SK-N-DZ (cell line): ENCODE measurements around the gene IBTK.
A peak's percentile ranks its signal among the peaks of the same experiment; 100 is the strongest.
"Not testable (repeated sequence)": the region's sequence is repeated elsewhere in the genome, so short reads cannot be mapped to it uniquely, and the experiment has no call there.

Source experiments
- DNase-seq: peaks from one replicate; pipeline ENCODE4 v3.0.0-alpha.2; 2015; ENCODE audit warnings: low spot score

Gene IBTK

GRCh38 chr6:82248273-82248735 is 760 bp upstream of the IBTK start:
- DNase-seq = no peak

DNA sequence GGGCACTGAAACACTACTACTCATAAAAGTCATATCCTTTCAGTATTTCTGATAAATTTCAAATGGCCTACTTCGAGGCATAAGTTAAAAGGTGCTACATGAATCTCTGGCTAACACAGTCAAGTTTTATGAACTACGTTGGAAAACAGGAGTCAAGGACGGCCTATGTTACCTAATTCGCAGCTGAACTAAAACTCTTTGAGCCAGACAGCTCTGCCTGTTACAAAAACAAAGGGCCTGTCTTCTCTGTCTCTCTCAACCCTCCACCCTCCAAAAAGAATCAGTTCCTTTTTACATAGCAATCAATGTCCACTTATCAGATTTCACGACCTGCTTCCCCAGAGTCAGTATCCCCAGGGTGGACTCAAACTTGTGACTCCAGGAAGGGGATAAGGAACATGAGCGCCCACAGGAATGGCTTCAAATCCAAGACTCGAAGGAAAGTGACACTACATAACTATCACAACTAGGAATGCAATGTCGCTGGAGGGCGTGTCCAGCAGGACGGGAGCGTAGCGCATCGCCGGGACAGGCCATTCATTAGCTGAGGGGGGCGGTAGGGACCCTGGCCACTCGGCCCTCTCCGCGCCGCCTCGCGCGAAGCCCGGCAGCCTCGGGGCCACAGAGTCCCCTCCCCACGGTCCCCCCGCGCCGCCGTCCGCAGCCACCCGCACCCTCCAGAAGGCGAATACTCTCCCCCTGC is 591 bp downstream of the IBTK start:
- DNase-seq = peak; percentile 74

- no peak for DNase-seq
Observed at GRCh38 chr6:82246370-82246769, 1.2 kb downstream of the IBTK start.

DNA sequence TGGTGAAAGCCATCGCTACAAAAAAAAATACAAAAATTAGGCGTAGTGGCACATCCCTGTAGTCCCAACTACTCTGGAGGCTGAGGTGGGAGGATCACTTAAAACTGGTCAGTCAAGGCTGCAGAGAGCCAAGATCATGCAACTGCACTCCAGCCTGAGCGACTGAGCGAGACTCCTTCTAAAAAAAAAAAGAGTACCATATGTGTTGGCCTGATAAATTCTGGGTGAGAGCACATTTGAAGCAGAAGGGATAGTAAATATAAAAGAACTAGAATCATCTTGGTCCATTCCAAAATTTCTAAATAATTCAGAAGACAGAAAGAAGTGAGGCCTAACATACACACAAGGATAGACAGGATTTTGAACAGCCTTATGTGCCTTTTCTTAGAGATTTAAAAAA is 2.2 kb downstream of the IBTK start:
- DNase-seq = no peak

DNA sequence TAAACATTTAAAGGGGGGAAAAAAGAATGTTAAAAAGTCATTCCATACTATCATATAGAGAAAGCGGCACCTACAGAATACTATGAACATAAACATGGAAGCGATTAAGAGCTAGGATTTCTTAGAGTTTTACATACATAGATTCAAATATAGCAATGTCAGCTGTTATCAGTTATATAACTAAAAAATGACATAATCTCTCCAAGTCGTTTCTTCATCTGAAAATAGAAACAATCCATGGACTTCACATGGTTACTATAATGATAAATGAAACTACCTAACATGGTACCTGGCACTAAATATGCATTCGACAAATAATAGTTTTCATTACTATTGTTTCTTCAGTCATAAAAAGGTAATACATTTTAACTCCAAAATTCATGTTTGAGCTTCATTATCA is 3.7 kb downstream of the IBTK start:
- DNase-seq = no peak

DNA sequence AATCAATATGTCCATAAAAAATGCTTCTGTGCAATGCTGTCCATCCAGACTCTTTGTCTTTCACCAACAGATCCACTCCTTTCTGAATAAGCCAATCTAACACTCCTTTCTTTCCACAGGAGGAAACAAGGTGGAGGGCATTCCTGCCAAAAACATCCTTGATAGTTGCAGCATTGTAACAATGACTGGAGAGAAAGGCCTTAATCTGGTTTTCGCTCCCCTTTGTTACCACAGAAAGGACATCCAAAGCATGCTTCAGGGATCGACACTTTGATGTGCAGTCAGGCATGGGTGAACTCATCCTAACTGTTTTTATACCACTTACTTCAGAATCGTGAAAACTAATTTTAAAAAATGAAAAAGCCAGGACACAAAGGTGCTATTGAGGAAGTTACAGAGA is 7.4 kb downstream of the IBTK start:
- DNase-seq = no peak

DNA sequence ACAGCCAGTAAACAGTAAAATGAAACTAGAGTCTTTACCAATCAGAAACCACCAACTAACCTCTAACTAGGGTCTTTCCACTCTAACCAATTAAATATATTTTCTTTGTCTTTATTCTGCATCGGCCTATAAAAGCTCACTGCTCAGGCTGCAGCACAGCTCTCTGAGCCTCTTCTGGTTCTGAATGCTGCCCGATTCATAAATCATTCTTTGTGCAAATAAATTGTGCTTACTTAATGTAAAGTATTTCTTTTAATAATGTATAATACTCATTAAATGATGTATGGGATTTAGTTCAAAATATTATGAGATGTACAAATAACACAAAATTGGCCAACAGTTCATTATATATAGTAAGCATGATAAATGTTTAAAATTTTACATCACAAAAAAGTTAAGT is 7.9 kb downstream of the IBTK start:
- no peak for DNase-seq

GRCh38 chr6:82237013-82237412 is 10.5 kb downstream of the IBTK start:
- DNase-seq = no peak

GRCh38 chr6:82227770-82228169 is 19.8 kb downstream of the IBTK start:
- no peak for DNase-seq

GRCh38 chr6:82220167-82220566 is 27.4 kb downstream of the IBTK start:
- DNase-seq = no peak

DNA sequence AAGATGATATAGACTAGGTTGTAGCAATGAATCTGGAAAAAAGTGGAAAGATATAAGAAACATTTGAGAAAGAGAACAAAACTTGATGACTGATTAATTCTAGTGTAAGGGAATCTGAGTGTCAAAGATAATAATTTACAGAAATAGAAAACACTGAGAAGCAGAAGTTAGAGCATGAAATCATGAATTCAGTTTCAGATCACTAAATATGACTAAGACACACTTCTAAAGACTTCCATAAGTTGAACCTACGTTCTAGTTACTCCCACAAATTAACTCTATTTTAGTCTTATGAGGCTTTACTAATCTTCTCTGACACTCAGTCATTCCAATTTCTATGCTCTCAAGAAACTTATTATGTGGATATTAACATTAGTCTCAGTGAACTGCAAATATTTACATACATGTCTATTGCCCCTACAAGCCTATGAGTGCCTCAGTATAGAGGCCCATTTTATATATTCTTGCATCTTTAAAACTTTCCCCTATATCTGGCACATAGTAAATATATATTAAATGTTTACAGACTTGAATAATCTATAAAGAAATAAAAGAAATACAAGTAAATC is 30.4 kb downstream of the IBTK start:
- DNase-seq = no peak

GRCh38 chr6:82216549-82216948 is 31.0 kb downstream of the IBTK start:
- no peak for DNase-seq

GRCh38 chr6:82211326-82211725 is 36.2 kb downstream of the IBTK start:
- no peak for DNase-seq

DNA sequence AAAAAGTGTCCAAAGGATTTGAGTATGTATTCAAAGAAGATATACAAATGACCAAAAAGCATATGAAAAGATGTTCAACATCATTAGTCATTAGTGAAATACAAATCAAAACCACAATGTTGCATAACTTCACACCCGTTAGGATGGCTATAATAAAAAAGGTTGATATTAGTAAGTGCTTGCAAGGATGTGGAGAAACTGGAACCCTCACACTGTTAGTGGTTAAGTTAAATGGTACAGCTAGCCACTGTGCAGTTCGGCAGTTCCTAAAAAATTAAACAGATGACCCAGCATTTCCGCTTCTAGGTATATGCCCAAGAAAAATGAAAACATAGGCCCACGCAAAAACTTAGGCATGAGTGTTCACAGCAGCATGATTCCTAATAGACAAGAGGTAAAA is 38.6 kb downstream of the IBTK start:
- no peak for DNase-seq

DNA sequence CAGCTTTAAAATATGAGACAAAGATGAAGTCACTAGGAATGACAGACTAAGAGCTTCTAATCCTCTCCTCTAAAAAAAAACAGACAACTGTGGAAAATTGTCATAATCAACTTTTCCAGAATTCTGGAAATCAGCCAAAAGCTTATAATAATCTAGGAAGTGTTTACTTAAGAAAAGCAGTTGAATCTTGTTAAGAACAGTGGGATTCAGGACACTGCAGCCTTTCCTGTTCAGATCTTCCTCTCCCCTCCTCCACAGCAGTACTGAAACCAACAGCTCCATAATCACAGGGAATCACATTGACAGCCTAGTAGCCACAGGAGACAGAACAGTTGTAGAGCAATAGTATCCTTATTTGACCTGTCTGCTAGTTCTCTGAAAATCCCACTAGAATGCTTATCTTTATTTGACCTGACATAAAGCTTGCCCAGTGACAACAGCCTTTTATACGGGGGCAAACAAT is 41.6 kb downstream of the IBTK start:
- DNase-seq = peak; percentile 59

DNA sequence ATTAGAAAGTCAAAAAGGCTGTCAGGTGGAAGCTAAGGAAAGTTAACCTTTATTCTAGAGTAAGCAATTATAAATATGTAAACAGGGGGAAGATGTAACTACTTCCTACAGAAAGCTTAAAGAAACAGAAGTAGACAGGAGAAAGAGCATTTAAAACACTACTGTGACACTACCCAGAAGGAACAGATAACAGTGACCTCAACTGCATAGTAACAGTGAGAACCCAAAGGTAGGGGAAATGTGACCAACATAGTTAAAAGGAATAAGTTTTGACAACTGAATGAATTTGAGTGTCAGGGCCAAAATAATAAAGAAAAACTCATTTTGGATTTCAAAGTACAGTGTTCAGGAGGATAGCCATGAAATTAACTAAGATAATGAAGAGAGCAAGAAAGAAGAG is 43.5 kb downstream of the IBTK start:
- DNase-seq = no peak

- no peak for DNase-seq
Observed at GRCh38 chr6:82197784-82198183, 49.8 kb downstream of the IBTK start.

- DNase-seq = not testable (repeated sequence)
Observed at GRCh38 chr6:82197245-82197644, 50.3 kb downstream of the IBTK start.

GRCh38 chr6:82196161-82196560 is 51.4 kb downstream of the IBTK start:
- no peak for DNase-seq

DNA sequence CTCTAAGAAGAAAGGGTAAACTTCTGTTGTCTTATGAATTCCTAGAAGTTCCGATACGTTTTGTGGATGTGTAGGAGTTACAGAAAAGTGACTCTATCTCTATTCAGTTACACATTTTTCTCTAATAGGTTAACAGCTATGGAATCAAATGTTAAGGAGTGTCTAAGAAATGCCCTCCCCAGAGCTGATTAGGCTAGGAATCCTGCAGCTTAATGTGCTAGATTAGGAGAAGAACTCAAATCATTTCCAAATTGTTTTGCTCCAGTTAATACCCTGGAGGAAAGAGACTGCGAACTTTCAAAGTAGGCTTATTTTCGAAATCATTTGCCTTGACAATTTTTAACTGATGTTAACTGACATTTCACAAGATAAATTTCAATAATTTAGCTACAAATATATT is 51.9 kb downstream of the IBTK start:
- DNase-seq = no peak

DNA sequence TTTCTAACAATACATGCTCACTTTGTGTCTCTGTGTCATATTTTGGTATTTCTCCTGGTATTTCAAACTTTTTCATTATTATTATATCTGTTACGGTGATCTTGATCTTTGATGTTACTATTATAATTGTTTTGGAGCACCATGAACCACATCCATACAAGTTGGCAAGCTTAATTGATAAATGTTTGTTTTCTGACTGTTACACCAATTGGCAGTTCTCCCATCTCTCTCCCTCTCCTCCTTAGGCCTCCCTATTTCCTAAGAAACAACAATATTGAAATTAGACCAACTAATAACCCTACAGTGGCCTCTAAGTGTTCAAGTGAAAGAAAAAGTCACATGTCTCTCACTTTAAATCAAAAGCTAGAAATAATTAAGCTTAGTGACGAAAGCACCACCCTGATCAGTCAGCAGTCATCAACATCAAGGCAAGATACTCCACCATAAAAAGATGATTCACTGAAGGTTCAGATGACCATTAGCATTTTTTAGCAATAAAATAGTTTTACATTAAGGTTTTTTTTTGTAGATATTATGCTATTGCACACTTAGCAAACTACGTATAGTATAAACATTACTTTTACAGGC is 61.5 kb downstream of the IBTK start:
- DNase-seq = no peak

DNA sequence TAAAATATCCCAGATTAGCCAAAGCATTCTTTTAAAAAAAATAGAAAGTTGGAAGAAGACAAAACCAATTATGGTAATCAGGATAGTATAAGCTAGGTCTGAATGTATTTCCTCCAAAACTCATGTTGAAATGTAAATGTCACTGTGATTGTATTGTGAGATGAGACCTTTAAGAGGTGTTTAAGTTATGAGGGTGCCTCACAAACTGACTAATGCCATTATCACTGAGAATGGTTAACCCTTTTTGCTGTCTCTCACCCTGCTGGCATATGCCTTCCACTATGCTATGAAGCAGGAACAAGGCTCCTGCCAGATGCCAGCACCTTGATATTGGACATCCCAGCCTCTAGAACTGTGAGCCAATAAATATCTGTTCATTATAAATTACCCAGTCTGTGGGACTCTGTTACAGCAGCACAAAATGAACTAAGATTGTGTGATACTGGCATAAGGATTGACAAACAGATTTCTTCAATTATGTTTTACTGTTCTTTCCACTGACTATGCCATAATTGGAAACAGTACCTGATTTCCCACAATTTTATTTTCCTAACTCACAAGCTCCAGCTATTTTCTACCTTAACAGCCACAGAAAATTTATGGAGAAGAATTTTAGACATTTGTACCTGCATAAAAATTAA is 63.8 kb downstream of the IBTK start:
- DNase-seq = no peak

- DNase-seq = no peak
Observed at GRCh38 chr6:82182756-82183155, 64.8 kb downstream of the IBTK start.
